HEK293 (cell line): Measurements from ENCODE around the gene MPPE1.

Experiments
- BCL11A ChIP-seq: fragments of 450-650 bp; formaldehyde crosslinking; IDR thresholded peaks from 2 replicates; pipeline ENCODE4 v1.5.1; 2016; ENCODE audit warnings: low read depth, missing biosample characterization, missing genetic modification characterization
- BCL6B ChIP-seq: fragments of 450-650 bp; formaldehyde crosslinking; IDR thresholded peaks from 2 replicates; pipeline ENCODE4 v1.5.1; 2017; ENCODE audit warnings: missing biosample characterization, missing genetic modification characterization
- GLIS1 ChIP-seq: fragments of 450-650 bp; formaldehyde crosslinking; IDR thresholded peaks from 2 replicates; pipeline ENCODE4 v1.5.1; 2016; ENCODE audit warnings: missing biosample characterization, missing genetic modification characterization
- HIC1 ChIP-seq: fragments of 450-650 bp; formaldehyde crosslinking; IDR thresholded peaks from 2 replicates; pipeline ENCODE4 v1.5.1; 2016; ENCODE audit warnings: missing biosample characterization, missing genetic modification characterization
- KLF16 ChIP-seq: fragments of 450-650 bp; formaldehyde crosslinking; IDR thresholded peaks from 2 replicates; pipeline ENCODE4 v1.5.1; 2017; ENCODE audit warnings: missing biosample characterization, missing genetic modification characterization
- MEIS1 ChIP-seq: sonication (generic); formaldehyde crosslinking; IDR thresholded peaks from 2 replicates; pipeline ENCODE4 v1.8.1; 2022; ENCODE audit warnings: missing genetic modification reagents, mild to moderate bottlenecking, borderline replicate concordance
- PRDM1 ChIP-seq: fragments of 450-650 bp; formaldehyde crosslinking; IDR thresholded peaks from 2 replicates; pipeline ENCODE4; 2016; ENCODE audit warnings: missing biosample characterization, missing genetic modification characterization
- SCRT2 ChIP-seq: fragments of 450-650 bp; formaldehyde crosslinking; IDR thresholded peaks from 2 replicates; pipeline ENCODE4 v1.5.1; 2016; ENCODE audit warnings: missing biosample characterization, missing genetic modification characterization
- ZBTB21 ChIP-seq: fragments of 450-650 bp; formaldehyde crosslinking; IDR thresholded peaks from 2 replicates; pipeline ENCODE4 v1.5.1; 2017; ENCODE audit warnings: missing biosample characterization, missing genetic modification characterization
- ZEB2 ChIP-seq: fragments of 450-650 bp; formaldehyde crosslinking; IDR thresholded peaks from 2 replicates; pipeline ENCODE4 v1.5.1; 2016; ENCODE audit warnings: missing biosample characterization, missing genetic modification characterization
- ZNF112 ChIP-seq: fragments of 450-650 bp; formaldehyde crosslinking; IDR thresholded peaks from 2 replicates; pipeline ENCODE4 v1.5.0; 2017; ENCODE audit warnings: missing biosample characterization, missing genetic modification characterization
- ZNF114 ChIP-seq: fragments of 450-650 bp; formaldehyde crosslinking; IDR thresholded peaks from 2 replicates; pipeline ENCODE4 v1.5.0; 2017; ENCODE audit warnings: missing biosample characterization, missing genetic modification characterization
- ZNF121 ChIP-seq: fragments of 450-650 bp; formaldehyde crosslinking; IDR thresholded peaks from 2 replicates; pipeline ENCODE4 v1.5.1; 2016; ENCODE audit warnings: missing biosample characterization, missing genetic modification characterization
- ZNF19 ChIP-seq: fragments of 450-650 bp; formaldehyde crosslinking; IDR thresholded peaks from 2 replicates; pipeline ENCODE4; 2016; ENCODE audit warnings: missing biosample characterization, missing genetic modification characterization, low read depth
- ZNF202 ChIP-seq: fragments of 450-650 bp; formaldehyde crosslinking; IDR thresholded peaks from 2 replicates; pipeline ENCODE4 v1.5.1; 2016; ENCODE audit warnings: missing biosample characterization, missing genetic modification characterization, borderline replicate concordance
- ZNF24 ChIP-seq: fragments of 450-650 bp; formaldehyde crosslinking; IDR thresholded peaks from 2 replicates; pipeline ENCODE4 v1.5.1; 2016; ENCODE audit warnings: missing biosample characterization, missing genetic modification characterization
- ZNF274 ChIP-seq, 2 experiments: fragments of 200-500 bp in 1 of 2; fragments of 450-650 bp in 1 of 2; sonication (Bioruptor generic) in 1 of 2; formaldehyde crosslinking in 1 of 2; IDR thresholded peaks; 2 replicates each; pipeline versions ENCODE4 v1.5.1 to v1.6.1; 2014 to 2016; ENCODE audit warnings: borderline replicate concordance in 1 of 2, inconsistent platforms in 1 of 2, low read length in 1 of 2, missing biosample characterization in 1 of 2, missing genetic modification characterization in 1 of 2
- ZNF280D ChIP-seq: fragments of 450-650 bp; formaldehyde crosslinking; IDR thresholded peaks from 2 replicates; pipeline ENCODE4 v1.5.1; 2016; ENCODE audit warnings: missing biosample characterization, missing genetic modification characterization
- ZNF398 ChIP-seq: fragments of 450-650 bp; formaldehyde crosslinking; IDR thresholded peaks from 2 replicates; pipeline ENCODE4 v1.5.1; 2017; ENCODE audit warnings: missing biosample characterization, missing genetic modification characterization
- ZNF404 ChIP-seq: fragments of 450-650 bp; formaldehyde crosslinking; IDR thresholded peaks from 2 replicates; pipeline ENCODE4 v1.5.1; 2017; ENCODE audit warnings: missing biosample characterization, missing genetic modification characterization
- ZNF433 ChIP-seq: fragments of 450-650 bp; formaldehyde crosslinking; IDR thresholded peaks from 2 replicates; pipeline ENCODE4 v1.5.1; 2016; ENCODE audit warnings: missing biosample characterization, missing genetic modification characterization, low read depth
- ZNF449 ChIP-seq: fragments of 450-650 bp; formaldehyde crosslinking; IDR thresholded peaks from 2 replicates; pipeline ENCODE4 v1.5.1; 2017; ENCODE audit warnings: missing biosample characterization, mild to moderate bottlenecking, missing genetic modification characterization, moderate library complexity
- ZNF548 ChIP-seq: fragments of 450-650 bp; formaldehyde crosslinking; IDR thresholded peaks from 2 replicates; pipeline ENCODE4 v1.5.1; 2016; ENCODE audit warnings: missing biosample characterization, missing genetic modification characterization
- ZNF600 ChIP-seq: fragments of 450-650 bp; formaldehyde crosslinking; IDR thresholded peaks from 2 replicates; pipeline ENCODE4 v1.5.1; 2016; ENCODE audit warnings: missing biosample characterization, missing genetic modification characterization
- ZNF624 ChIP-seq: fragments of 450-650 bp; formaldehyde crosslinking; IDR thresholded peaks from 2 replicates; pipeline ENCODE4 v1.5.1; 2017; ENCODE audit warnings: missing biosample characterization, missing genetic modification characterization
- ZNF626 ChIP-seq: fragments of 450-650 bp; sonication (Bioruptor Pico); formaldehyde crosslinking; IDR thresholded peaks from 2 replicates; pipeline ENCODE4 v1.5.1; 2018; ENCODE audit warnings: missing biosample characterization, missing genetic modification characterization, inconsistent platforms
- ZNF629 ChIP-seq: fragments of 450-650 bp; formaldehyde crosslinking; IDR thresholded peaks from 2 replicates; pipeline ENCODE4 v1.5.1; 2017; ENCODE audit warnings: missing biosample characterization, missing genetic modification characterization
- ZNF658 ChIP-seq: fragments of 450-650 bp; formaldehyde crosslinking; IDR thresholded peaks from 2 replicates; pipeline ENCODE4; 2016; ENCODE audit warnings: missing biosample characterization, missing genetic modification characterization
- ZNF701 ChIP-seq: fragments of 450-650 bp; formaldehyde crosslinking; IDR thresholded peaks from 2 replicates; pipeline ENCODE4 v1.5.1; 2016; ENCODE audit warnings: missing biosample characterization, missing genetic modification characterization
- ZNF76 ChIP-seq: fragments of 450-650 bp; formaldehyde crosslinking; IDR thresholded peaks from 2 replicates; pipeline ENCODE4; 2016; ENCODE audit warnings: low read depth, missing biosample characterization, missing genetic modification characterization, borderline replicate concordance
- ZSCAN16 ChIP-seq: fragments of 450-650 bp; formaldehyde crosslinking; IDR thresholded peaks from 2 replicates; pipeline ENCODE4 v1.5.1; 2016; ENCODE audit warnings: missing biosample characterization, missing genetic modification characterization

Gene MPPE1

GRCh38 chr18:11849841-11850634, 58.1 kb downstream of the MPPE1 start (continued):
- TF ChIP-seq ZBTB21 (tag by site-specific recombination) = peak; percentile 60; the same call in 1 of the 2 replicates
- TF ChIP-seq GLIS1 (tag by site-specific recombination) = peak; percentile 62
- TF ChIP-seq ZNF624 (tag by site-specific recombination) = no peak
- no peak for TF ChIP-seq ZNF701
- peak; percentile 94 for TF ChIP-seq ZNF629 (tag by site-specific recombination)
- no peak for TF ChIP-seq BCL6B
- TF ChIP-seq ZNF398 (tag by site-specific recombination) = no peak
- TF ChIP-seq ZNF404 (tag by site-specific recombination) = no peak
- no peak for TF ChIP-seq ZNF658 (tag by site-specific recombination)
- TF ChIP-seq ZNF202 (tag by site-specific recombination) = no peak
- no peak for TF ChIP-seq ZNF433 (tag by site-specific recombination)
- TF ChIP-seq ZEB2 (tag by site-specific recombination) = peak; percentile 62; the same call in 1 of the 2 replicates
- no peak for TF ChIP-seq BCL11A (tag by site-specific recombination)
- TF ChIP-seq ZNF274 (IDR thresholded peaks at IDR 0.05; ENCODE audit: low read length) = no peak
- no peak for TF ChIP-seq ZNF274 (tag by site-specific recombination; IDR thresholded peaks at IDR 0.05; ENCODE audit: borderline replicate concordance)
- TF ChIP-seq MEIS1 (CRISPR knock-in tag) = no peak
- TF ChIP-seq ZSCAN16 (tag by site-specific recombination) = no peak
- no peak for TF ChIP-seq ZNF114 (tag by site-specific recombination)
- peak; percentile 78 for TF ChIP-seq HIC1
- no peak for TF ChIP-seq ZNF121 (tag by site-specific recombination)
- TF ChIP-seq ZNF280D (tag by site-specific recombination) = no peak
- peak; percentile 63; the same call in 1 of the 2 replicates for TF ChIP-seq ZNF24 (tag by site-specific recombination)
- peak; percentile 94 for TF ChIP-seq SCRT2 (tag by site-specific recombination)
- TF ChIP-seq ZNF112 = no peak
- no peak for TF ChIP-seq ZNF449 (tag by site-specific recombination)
- TF ChIP-seq ZNF76 = no peak; the same call in 1 of the 2 replicates
- no peak for TF ChIP-seq ZNF548
- peak; percentile 39; the same call in 1 of the 2 replicates for TF ChIP-seq PRDM1
- no peak for TF ChIP-seq ZNF626 (tag by site-specific recombination)
- TF ChIP-seq KLF16 (tag by site-specific recombination) = no peak
- TF ChIP-seq ZNF19 (tag by site-specific recombination) = no peak
- TF ChIP-seq ZNF600 (tag by site-specific recombination) = peak; percentile 95
